HCT116 (cell line): ENCODE data around the gene SLC25A19. TPM values are rescaled to one million over a fixed set of nuclear protein-coding genes. Genes with fewer than 3 reads are reported as not detected.

ENCODE experiments used
- ATAC-seq: fragments of 200-7000 bp; cut with Tn5 transposase; 2 replicates; pipeline ENCODE4 v1.9.1; 2020; ENCODE audit warnings: mild to moderate bottlenecking, moderate library complexity
- BruUV-seq: library from RNA; stranded (reverse); fragments of 400-500 nt; replicated peaks from 2 replicates; lab custom pipeline; 2021; lab: Mats Ljungman, UMichigan
- CTCF ChIA-PET: fragments of 300-600 bp; sonication (Branson Sonifier 250); formaldehyde crosslinking; loops from one replicate; lab custom pipeline; 2021; ENCODE audit warnings: antibody characterized with exemption; lab: Charles Lee
- POLR2A ChIA-PET: fragments of 300-600, 350-600 bp; sonication (Branson Sonifier 250); formaldehyde crosslinking; loops from one replicate; lab custom pipeline; 2021; ENCODE audit warnings: antibody characterized with exemption; lab: Charles Lee
- RAD21 ChIA-PET, 2 experiments: fragments of 300-600 bp; sonication (Branson Sonifier 250); formaldehyde crosslinking; loops; one replicate each; lab custom pipeline; 2023; ENCODE audit warnings: low total read pairs in 2 of 2; ENCODE audit not compliant: uncharacterized antibody in 2 of 2, unreplicated experiment in 2 of 2, low non-redundant PET in 1 of 2; lab: Charles Lee
- DNase-seq: peaks from one replicate; pipeline ENCODE4 v3.0.0-alpha.2; 2010; ENCODE audit warnings: low read depth, low spot score
- H2AFZ ChIP-seq: fragments of 200-600 bp; shearing (Covaris generic), sonication (generic); 2 replicates; pipeline ENCODE4 v1.6.1; 2017; ENCODE audit warnings: low read depth, mixed run types, mixed read lengths, antibody characterized with exemption, low read length; ENCODE audit not compliant: poor library complexity, severe bottlenecking
- H3K27ac ChIP-seq: 2 replicates; pipeline ENCODE4 v1.5.1; 2012; ENCODE audit warnings: low read depth, low read length
- H3K27me3 ChIP-seq: fragments of 200-600 bp; sonication (generic); 2 replicates; pipeline ENCODE4 v1.6.1; 2016; ENCODE audit warnings: mixed run types, low read length, mixed read lengths; ENCODE audit not compliant: insufficient read depth
- H3K36me3 ChIP-seq, 2 experiments: fragments of 200-500 bp in 1 of 2; fragments of 200-600 bp in 1 of 2; sonication (Bioruptor generic) in 1 of 2; sonication (generic) in 1 of 2; 2 replicates each; pipeline versions ENCODE4 v1.5.1 to v1.6.1; 2014 to 2016; ENCODE audit warnings: low read length in 2 of 2, inconsistent platforms in 1 of 2, mixed read lengths in 1 of 2, mixed run types in 1 of 2; ENCODE audit not compliant: insufficient read depth in 2 of 2, control insufficient read depth in 1 of 2
- H3K4me1 ChIP-seq, 2 experiments: fragments of 200-600 bp in 1 of 2; sonication (generic) in 1 of 2; 2 replicates each; pipeline versions ENCODE4 v1.5.1 to v1.6.1; 2012 to 2017; ENCODE audit warnings: low read length in 2 of 2, inconsistent platforms in 1 of 2, mild to moderate bottlenecking in 1 of 2, mixed read lengths in 1 of 2, mixed run types in 1 of 2, moderate library complexity in 1 of 2; ENCODE audit not compliant: insufficient read depth in 2 of 2, control insufficient read depth in 1 of 2
- H3K4me2 ChIP-seq: fragments of 200-600 bp; sonication (generic); 2 replicates; pipeline ENCODE4 v1.6.1; 2017; ENCODE audit warnings: mixed run types, low read length, mixed read lengths
- H3K4me3 ChIP-seq, 2 experiments: fragments of 200-600 bp in 1 of 2; sonication (generic) in 1 of 2; replicated peaks in 1 of 2; 2 replicates each; pipeline ENCODE4 v1.5.1; 2011 to 2016; ENCODE audit warnings: low read length in 2 of 2, control low read depth in 1 of 2, low read depth in 1 of 2, mild to moderate bottlenecking in 1 of 2, mixed read lengths in 1 of 2, mixed run types in 1 of 2
- H3K79me2 ChIP-seq: fragments of 200-600 bp; sonication (generic); 2 replicates; pipeline ENCODE4 v1.6.1; 2017; ENCODE audit warnings: mild to moderate bottlenecking, mixed run types, low read length, moderate library complexity, mixed read lengths; ENCODE audit not compliant: insufficient read depth
- H3K9ac ChIP-seq: fragments of 200-600 bp; sonication (generic); 2 replicates; pipeline ENCODE4 v1.6.1; 2016; ENCODE audit warnings: low read length, mixed read lengths
- H3K9me2 ChIP-seq: fragments of 200-600 bp; sonication (generic), shearing (Covaris generic); 2 replicates; pipeline ENCODE4 v1.6.1; 2017; ENCODE audit warnings: mixed run types, mild to moderate bottlenecking, moderate library complexity; ENCODE audit not compliant: insufficient read depth
- H3K9me3 ChIP-seq, 2 experiments: fragments of 200-500 bp in 1 of 2; fragments of 200-600 bp in 1 of 2; sonication (Bioruptor generic) in 1 of 2; sonication (generic) in 1 of 2; 2 replicates each; pipeline ENCODE4 v1.6.1; 2014 to 2017; ENCODE audit warnings: low read length in 2 of 2, mixed read lengths in 2 of 2, inconsistent platforms in 1 of 2, low read depth in 1 of 2, mild to moderate bottlenecking in 1 of 2, mixed run types in 1 of 2, moderate library complexity in 1 of 2; ENCODE audit not compliant: control insufficient read depth in 1 of 2, insufficient read depth in 1 of 2
- H4K20me1 ChIP-seq: fragments of 200-600 bp; sonication (generic), shearing (Covaris generic); 2 replicates; pipeline ENCODE4 v1.6.1; 2017; ENCODE audit warnings: mixed run types, mild to moderate bottlenecking, moderate library complexity; ENCODE audit not compliant: insufficient read depth
- ATF3 ChIP-seq: IDR thresholded peaks from 2 replicates; pipeline ENCODE4 v1.6.1; 2012
- CEBPB ChIP-seq: IDR thresholded peaks from 2 replicates; pipeline ENCODE4 v1.6.1; 2012; ENCODE audit warnings: low read depth
- EGR1 ChIP-seq: IDR thresholded peaks from 2 replicates; pipeline ENCODE4 v1.6.1; 2012; ENCODE audit warnings: low read depth
- ELF1 ChIP-seq: IDR thresholded peaks from 2 replicates; pipeline ENCODE4 v1.6.1; 2012; ENCODE audit warnings: low read depth, borderline replicate concordance
- EZH2 ChIP-seq: fragments of 200-600 bp; sonication (generic); IDR thresholded peaks from 2 replicates; pipeline ENCODE4 v1.6.1; 2017; ENCODE audit warnings: antibody characterized with exemption, mixed run types
- JUND ChIP-seq: IDR thresholded peaks from 2 replicates; pipeline ENCODE4 v1.6.1; 2012
- POLR2AphosphoS5 ChIP-seq: IDR thresholded peaks from 2 replicates; pipeline ENCODE4 v1.6.1; 2011; ENCODE audit warnings: mild to moderate bottlenecking, low read depth, low read length, moderate library complexity
- SIN3A ChIP-seq: IDR thresholded peaks from 2 replicates; pipeline ENCODE4 v1.6.1; 2012; ENCODE audit warnings: low read depth
- SP1 ChIP-seq: IDR thresholded peaks from 2 replicates; pipeline ENCODE4 v1.6.1; 2012; ENCODE audit warnings: low read depth
- TCF7L2 ChIP-seq: IDR thresholded peaks from 2 replicates; pipeline ENCODE4 v1.7.0; 2011; ENCODE audit warnings: borderline replicate concordance, inconsistent platforms; ENCODE audit not compliant: insufficient read depth, insufficient read length; ENCODE audit errors: extremely low read depth
- YY1 ChIP-seq: IDR thresholded peaks from 2 replicates; pipeline ENCODE4 v1.6.1; 2011; ENCODE audit warnings: low read length, low read depth, moderate library complexity, mild to moderate bottlenecking; ENCODE audit not compliant: insufficient replicate concordance; ENCODE audit errors: extremely low read depth
- ZFX ChIP-seq: fragments of 450-650 bp; IDR thresholded peaks from 2 replicates; pipeline ENCODE4 v1.6.1; 2017
- intact Hi-C: fragments of 100-400 bp; cut with micrococcal nuclease; formaldehyde crosslinking; loops from 2 replicates; pipeline ENCODE4 v1.10.0; 2022
- total RNA-seq: library from RNA; stranded (reverse); gene quantifications from one replicate; pipeline ENCODE4 v1.2.1, GENCODE V29; 2021; ENCODE audit not compliant: unreplicated experiment
- TF ChIP-seq, protein P1 (sequence below): IDR thresholded peaks from 2 replicates; pipeline ENCODE4 v1.6.1; 2011; ENCODE audit warnings: mild to moderate bottlenecking, low read length, moderate library complexity; ENCODE audit not compliant: insufficient replicate concordance; ENCODE audit errors: extremely low read depth

SLC25A19 gene
- total RNA-seq, 1 experiment from 2014 or later, result 38.7 TPM

- no peak for TF ChIP-seq CEBPB
- no peak for TF ChIP-seq YY1
- TF ChIP-seq JUND, result no peak
- no peak for TF ChIP-seq SIN3A
- TF ChIP-seq EGR1, result no peak
- no peak for TF ChIP-seq ZFX
These were observed 652 bp upstream of the SLC25A19 start (continued) for GRCh38 chr17:75289832-75290337.

- Histone ChIP-seq H4K20me1 (no peaks in the 10 kb centered on the region), H3K27ac (peak overlapping the region; percentile 75), H3K79me2 (peaks cover 35% of the 10 kb centered on the region), H3K9me2 (no peaks in the 10 kb centered on the region), H3K9ac (peak overlapping the region; percentile 82), H3K4me3 (peak overlapping the region; percentile 83 to 98), H2AFZ (no peak overlapping the region), H3K27me3 (no peaks in the 10 kb centered on the region), H3K36me3 (peaks cover 7 to 22% of the 10 kb centered on the region in 2 experiments), H3K4me1 (peaks cover 10 to 15% of the 10 kb centered on the region in 2 experiments), H3K9me3 (no peaks in the 10 kb centered on the region), H3K4me2 (peak overlapping the region; percentile 85)
- TF ChIP-seq SP1 (no peak), CEBPB (no peak), SIN3A (no peak), JUND (no peak), TCF7L2 (no peak), ATF3 (no peak), EZH2 (no peak), POLR2AphosphoS5 (no peak), ELF1 (no peak)
- TF ChIP-seq, protein P1, sequence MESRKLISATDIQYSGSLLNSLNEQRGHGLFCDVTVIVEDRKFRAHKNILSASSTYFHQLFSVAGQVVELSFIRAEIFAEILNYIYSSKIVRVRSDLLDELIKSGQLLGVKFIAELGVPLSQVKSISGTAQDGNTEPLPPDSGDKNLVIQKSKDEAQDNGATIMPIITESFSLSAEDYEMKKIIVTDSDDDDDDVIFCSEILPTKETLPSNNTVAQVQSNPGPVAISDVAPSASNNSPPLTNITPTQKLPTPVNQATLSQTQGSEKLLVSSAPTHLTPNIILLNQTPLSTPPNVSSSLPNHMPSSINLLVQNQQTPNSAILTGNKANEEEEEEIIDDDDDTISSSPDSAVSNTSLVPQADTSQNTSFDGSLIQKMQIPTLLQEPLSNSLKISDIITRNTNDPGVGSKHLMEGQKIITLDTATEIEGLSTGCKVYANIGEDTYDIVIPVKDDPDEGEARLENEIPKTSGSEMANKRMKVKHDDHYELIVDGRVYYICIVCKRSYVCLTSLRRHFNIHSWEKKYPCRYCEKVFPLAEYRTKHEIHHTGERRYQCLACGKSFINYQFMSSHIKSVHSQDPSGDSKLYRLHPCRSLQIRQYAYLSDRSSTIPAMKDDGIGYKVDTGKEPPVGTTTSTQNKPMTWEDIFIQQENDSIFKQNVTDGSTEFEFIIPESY, result no peak
- intact Hi-C loops, result loop anchor here (1.0 kb wide), 1 partner anchor 227 kb away; the partner anchor contains the start of gene CASKIN2
- POLR2A ChIA-PET, result interaction anchor here (0.6 to 1.7 kb wide), 20 partner anchors 11 to 491 kb away, joined by 3 to 40 read pairs (median 5); partner anchors contain the start of genes GGA3, GRB2, MIF4GD and MRPS7
- no TSS peak for BruUV-seq
- RAD21 ChIA-PET, result interaction anchor here (0.6 to 1.3 kb wide), 4 partner anchors 18 to 117 kb away, joined by 3 to 5 read pairs (median 4); partner anchors contain the start of genes MIF4GD (in 2 of the 2) and GRB2 (in 1 of the 2)
- CTCF ChIA-PET, result interaction anchor here (0.7 to 2.8 kb wide), 13 partner anchors 16 to 331 kb away, joined by 3 to 51 read pairs (median 4); partner anchors contain the start of genes GRB2, LLGL2, MIF4GD and TSEN54
- ATAC-seq (peak; percentile 63), DNase-seq (no peak)
These were observed 491 bp downstream of the SLC25A19 start for GRCh38 chr17:75288770-75289114.
